ENCODE measurements around the gene DDIAS. TPM values are rescaled to one million over a fixed set of nuclear protein-coding genes. Genes with fewer than 3 reads are reported as not detected.

The DDIAS gene
- total and polyA plus RNA-seq, 2 experiments from 2014 or later: 4.0 to 6.2 TPM

DNA sequence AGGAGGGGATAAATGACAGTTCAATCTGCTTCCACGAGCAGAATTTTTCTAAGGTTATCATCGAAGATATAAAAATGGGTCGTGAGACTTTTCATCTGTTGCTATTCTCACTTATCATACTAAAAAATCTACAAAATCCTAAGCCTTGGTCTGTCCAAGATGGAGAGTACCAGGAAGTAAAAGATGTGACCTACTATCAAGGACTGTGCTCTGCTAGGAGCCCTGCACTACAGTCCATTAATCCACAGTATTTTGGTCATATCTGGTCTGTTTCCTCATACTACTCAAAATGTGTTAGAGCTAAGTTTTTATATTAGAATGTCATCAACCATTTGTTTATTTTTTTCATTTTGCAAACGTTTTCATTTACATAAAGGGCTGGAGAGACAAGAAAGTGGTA, 79.4 kb downstream of the DDIAS start:
- Histone ChIP-seq H3K4me1 (ENCODE audit: low read depth) (no peaks in the 10 kb centered on the region), H3K4me3 (no peak overlapping the region), H3K36me3 (no peaks in the 10 kb centered on the region), H3K9me3 (ENCODE audit: low read depth) (no peaks in the 10 kb centered on the region), H3K27me3 (no peaks in the 10 kb centered on the region), H3K27ac (no peak overlapping the region)
- no peak for DNase-seq (ENCODE audit: low read depth in 1 of 2, low spot score in 1 of 2)
- no peak for TF ChIP-seq CTCF (IDR thresholded peaks at IDR 0.05; ENCODE audit: low read depth, low read length)

- DNase-seq (ENCODE audit: low read depth in 1 of 2, low spot score in 1 of 2): no peak
- Histone ChIP-seq H3K27me3 (no peaks in the 10 kb centered on the region), H3K9me3 (ENCODE audit: low read depth) (no peaks in the 10 kb centered on the region), H3K4me3 (no peak overlapping the region), H3K4me1 (ENCODE audit: low read depth) (no peaks in the 10 kb centered on the region), H3K27ac (no peak overlapping the region), H3K36me3 (no peaks in the 10 kb centered on the region)
- TF ChIP-seq CTCF (IDR thresholded peaks at IDR 0.05; ENCODE audit: low read depth, low read length): no peak
Observed at GRCh38 chr11:82981852-82982251, 80.3 kb downstream of the DDIAS start.

Other genes starting within 250 kb of the DDIAS start
- 0.60 and 0.99 TPM in 2 replicates for gene FAM181B, start 167.9 kb upstream of the DDIAS start, total RNA-seq
- gene FAM181B, start 167.9 kb upstream of the DDIAS start, polyA plus RNA-seq: 1.0 and 1.4 TPM in 2 replicates
- gene PRCP, start 1.3 kb upstream of the DDIAS start, total RNA-seq: 58.7 and 61.1 TPM in 2 replicates
- gene PRCP, start 1.3 kb upstream of the DDIAS start, polyA plus RNA-seq: 106 and 130 TPM in 2 replicates
- 9.4 and 9.8 TPM in 2 replicates for gene RAB30, start 170.2 kb downstream of the DDIAS start, total RNA-seq
- gene RAB30, start 170.2 kb downstream of the DDIAS start, polyA plus RNA-seq: 4.3 and 6.9 TPM in 2 replicates

All from cardiac muscle cell (in vitro differentiated cells and primary cell).